ENCODE data around the gene MAMSTR.
A peak's percentile ranks its signal among the peaks of the same experiment; 100 is the strongest.
"Not testable (repeated sequence)": the region's sequence is repeated elsewhere in the genome, so short reads cannot be mapped to it uniquely, and the experiment has no call there.

MAMSTR gene

GRCh38 chr19:48719263-48720171, at the start of gene MAMSTR:
MAMSTR (minus strand) TSS chr19:48719725; CDS start chr19:48719031, 694 bp downstream.
- Mint-ChIP-seq H3K27ac (peak within 1 kb of the TSS; percentile 98), H3K9me3 (no peaks in the 10 kb centered on the region), H3K4me1 (ENCODE audit: low read depth) (peaks cover 22% of the 10 kb centered on the region), H3K36me3 (ENCODE audit: low read depth) (peaks cover 2% of the 10 kb centered on the region), H3K27me3 (no peaks in the 10 kb centered on the region), H3K4me3 (peak within 1 kb of the TSS; percentile 86)
- no peak for DNase-seq

- DNase-seq: no peak
- no peaks in the 10 kb centered on the region for H3K36me3 Mint-ChIP-seq (ENCODE audit: low read depth)
- peaks cover 11% of the 10 kb centered on the region for H3K27me3 Mint-ChIP-seq
- H3K27ac Mint-ChIP-seq: no peak overlapping the region
- no peaks in the 10 kb centered on the region for H3K9me3 Mint-ChIP-seq
- H3K4me1 Mint-ChIP-seq (ENCODE audit: low read depth): no peaks in the 10 kb centered on the region
- no peak overlapping the region for H3K4me3 Mint-ChIP-seq
These were observed 49.6 kb upstream of the MAMSTR start for GRCh38 chr19:48768994-48769713.

GRCh38 chr19:48768171-48768753, 48.7 kb upstream of the MAMSTR start:
- not testable (repeated sequence) for H3K4me3 Mint-ChIP-seq; H3K4me1 Mint-ChIP-seq (ENCODE audit: low read depth); H3K27ac Mint-ChIP-seq; H3K9me3 Mint-ChIP-seq; DNase-seq; H3K36me3 Mint-ChIP-seq (ENCODE audit: low read depth)
- peaks cover 11% of the 10 kb centered on the region for H3K27me3 Mint-ChIP-seq

- H3K36me3 Mint-ChIP-seq (ENCODE audit: low read depth); H3K4me3 Mint-ChIP-seq; H3K4me1 Mint-ChIP-seq (ENCODE audit: low read depth); H3K9me3 Mint-ChIP-seq; H3K27ac Mint-ChIP-seq; DNase-seq: not testable (repeated sequence)
- peaks cover 14% of the 10 kb centered on the region for H3K27me3 Mint-ChIP-seq
These were observed 46.3 kb upstream of the MAMSTR start for GRCh38 chr19:48765816-48766215.

- Mint-ChIP-seq H3K4me1 (ENCODE audit: low read depth) (peaks cover 4% of the 10 kb centered on the region), H3K27ac (peak overlapping the region; percentile 50), H3K27me3 (peaks cover 12% of the 10 kb centered on the region), H3K36me3 (ENCODE audit: low read depth) (no peaks in the 10 kb centered on the region), H3K4me3 (no peak overlapping the region), H3K9me3 (no peaks in the 10 kb centered on the region)
- DNase-seq: no peak
These were observed 41.1 kb upstream of the MAMSTR start for GRCh38 chr19:48760504-48761205.

- Mint-ChIP-seq H3K4me3 (no peak overlapping the region), H3K27ac (no peak overlapping the region), H3K4me1 (ENCODE audit: low read depth) (peaks cover 14% of the 10 kb centered on the region), H3K36me3 (ENCODE audit: low read depth) (no peaks in the 10 kb centered on the region), H3K27me3 (peaks cover 30% of the 10 kb centered on the region), H3K9me3 (no peaks in the 10 kb centered on the region)
- no peak for DNase-seq
These were observed 38.2 kb upstream of the MAMSTR start for GRCh38 chr19:48757741-48758144.

GRCh38 chr19:48757089-48757675, 37.7 kb upstream of the MAMSTR start:
- peaks cover 31% of the 10 kb centered on the region for H3K27me3 Mint-ChIP-seq
- H3K4me1 Mint-ChIP-seq (ENCODE audit: low read depth): peaks cover 15% of the 10 kb centered on the region
- no peaks in the 10 kb centered on the region for H3K9me3 Mint-ChIP-seq
- H3K27ac Mint-ChIP-seq: no peak overlapping the region
- H3K36me3 Mint-ChIP-seq (ENCODE audit: low read depth): no peaks in the 10 kb centered on the region
- H3K4me3 Mint-ChIP-seq: no peak overlapping the region
- DNase-seq: no peak

- Mint-ChIP-seq H3K36me3 (ENCODE audit: low read depth) (no peaks in the 10 kb centered on the region), H3K27me3 (peaks cover 34% of the 10 kb centered on the region), H3K4me1 (ENCODE audit: low read depth) (peaks cover 17% of the 10 kb centered on the region), H3K4me3 (no peak overlapping the region), H3K27ac (no peak overlapping the region), H3K9me3 (no peaks in the 10 kb centered on the region)
- no peak for DNase-seq
These were observed 37.2 kb upstream of the MAMSTR start for GRCh38 chr19:48756686-48757085.

- Mint-ChIP-seq H3K36me3 (ENCODE audit: low read depth) (no peaks in the 10 kb centered on the region), H3K4me3 (no peak overlapping the region), H3K9me3 (no peaks in the 10 kb centered on the region), H3K4me1 (ENCODE audit: low read depth) (peaks cover 17% of the 10 kb centered on the region), H3K27ac (no peak overlapping the region), H3K27me3 (peaks cover 36% of the 10 kb centered on the region)
- DNase-seq: no peak
These were observed 36.7 kb upstream of the MAMSTR start for GRCh38 chr19:48756212-48756611.

GRCh38 chr19:48755787-48756186, 36.3 kb upstream of the MAMSTR start:
- DNase-seq: no peak
- Mint-ChIP-seq H3K4me1 (ENCODE audit: low read depth) (peaks cover 17% of the 10 kb centered on the region), H3K27me3 (peaks cover 37% of the 10 kb centered on the region), H3K4me3 (no peak overlapping the region), H3K27ac (no peak overlapping the region), H3K9me3 (no peaks in the 10 kb centered on the region), H3K36me3 (ENCODE audit: low read depth) (no peaks in the 10 kb centered on the region)

- H3K4me1 Mint-ChIP-seq (ENCODE audit: low read depth): peaks cover 13% of the 10 kb centered on the region
- DNase-seq: no peak
- H3K36me3 Mint-ChIP-seq (ENCODE audit: low read depth): no peaks in the 10 kb centered on the region
- H3K27ac Mint-ChIP-seq: no peak within 1 kb of the TSS
- no peaks in the 10 kb centered on the region for H3K9me3 Mint-ChIP-seq
- no peak within 1 kb of the TSS for H3K4me3 Mint-ChIP-seq
- peaks cover 31% of the 10 kb centered on the region for H3K27me3 Mint-ChIP-seq
These were observed 35.6 kb upstream of the MAMSTR start, which contains the start of gene FGF21 for GRCh38 chr19:48755084-48755641. FGF21 (plus strand) TSS chr19:48755524; CDS start chr19:48756237, 713 bp downstream.

- no peaks in the 10 kb centered on the region for H3K9me3 Mint-ChIP-seq
- peak within 1 kb of the TSS; percentile 64 for H3K4me3 Mint-ChIP-seq
- H3K36me3 Mint-ChIP-seq (ENCODE audit: low read depth): no peaks in the 10 kb centered on the region
- peak; percentile 60 for DNase-seq
- H3K27ac Mint-ChIP-seq: peak within 1 kb of the TSS; percentile 26
- H3K4me1 Mint-ChIP-seq (ENCODE audit: low read depth): peaks cover 13% of the 10 kb centered on the region
- peaks cover 31% of the 10 kb centered on the region for H3K27me3 Mint-ChIP-seq
These were observed 33.2 kb upstream of the MAMSTR start, which contains the start of gene FUT1 for GRCh38 chr19:48752496-48753365. FUT1 (minus strand) TSS chr19:48752641; CDS start chr19:48751281, 1,360 bp downstream.

Data from activated T-cell treated with anti-CD3 and anti-CD28 coated beads, Interleukin-2, amount 50 U/mL, for 24 hours (primary cell).